Measurements from ENCODE around the gene NCK2.
"Not testable (repeated sequence)": the region's sequence is repeated elsewhere in the genome, so short reads cannot be mapped to it uniquely, and the experiment has no call there.

NCK2 gene

GRCh38 chr2:105737980-105738657, 6.6 kb upstream of the NCK2 start:
- no peak for DNase-seq

DNA sequence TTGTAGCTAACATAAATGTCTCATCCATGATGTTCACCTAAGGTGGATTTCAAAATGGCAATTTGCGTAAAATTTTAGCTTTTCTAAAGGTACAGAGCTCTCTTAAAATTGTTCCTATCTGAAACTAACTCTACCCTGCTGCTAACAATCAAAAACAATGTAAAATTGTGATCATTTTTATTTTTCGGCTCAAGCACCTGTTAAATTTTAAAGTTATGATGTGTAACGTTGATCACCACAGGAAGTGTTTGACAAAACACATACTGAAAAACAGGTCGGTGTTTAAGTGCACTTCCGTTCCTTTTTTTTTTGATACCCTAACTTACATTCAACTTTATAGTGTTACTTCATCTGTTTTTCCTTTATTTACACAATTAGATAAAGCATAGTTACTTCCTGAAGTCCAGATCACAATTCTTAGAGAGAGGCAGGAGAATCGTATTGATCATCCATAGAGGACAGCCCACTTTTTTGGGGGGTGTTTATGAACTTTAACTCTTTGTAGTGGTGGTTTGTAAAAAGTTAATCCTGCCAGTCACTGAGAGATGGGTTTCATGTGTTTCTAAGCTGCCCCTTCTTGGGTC, 6.0 kb upstream of the NCK2 start:
- no peak for DNase-seq

DNA sequence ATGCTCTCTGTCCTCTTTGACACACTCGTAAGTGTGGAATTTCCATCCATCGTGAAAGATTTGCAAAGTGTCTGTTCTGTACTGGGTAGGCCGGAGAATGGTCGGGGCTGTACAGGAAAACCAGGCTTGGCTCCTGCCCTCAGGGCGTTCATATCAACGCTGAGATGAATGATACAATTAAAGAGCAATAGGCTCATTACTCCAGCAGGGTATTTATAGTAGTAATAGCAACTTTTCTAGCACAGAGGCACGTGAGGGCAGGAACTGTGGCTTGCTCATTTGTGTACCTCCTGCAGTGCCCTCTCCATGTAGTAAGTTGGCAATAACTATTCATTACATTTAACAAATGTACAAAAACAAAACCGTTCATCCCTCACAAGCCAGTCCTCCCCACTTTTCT, 5.3 kb upstream of the NCK2 start:
- DNase-seq, result no peak

DNA sequence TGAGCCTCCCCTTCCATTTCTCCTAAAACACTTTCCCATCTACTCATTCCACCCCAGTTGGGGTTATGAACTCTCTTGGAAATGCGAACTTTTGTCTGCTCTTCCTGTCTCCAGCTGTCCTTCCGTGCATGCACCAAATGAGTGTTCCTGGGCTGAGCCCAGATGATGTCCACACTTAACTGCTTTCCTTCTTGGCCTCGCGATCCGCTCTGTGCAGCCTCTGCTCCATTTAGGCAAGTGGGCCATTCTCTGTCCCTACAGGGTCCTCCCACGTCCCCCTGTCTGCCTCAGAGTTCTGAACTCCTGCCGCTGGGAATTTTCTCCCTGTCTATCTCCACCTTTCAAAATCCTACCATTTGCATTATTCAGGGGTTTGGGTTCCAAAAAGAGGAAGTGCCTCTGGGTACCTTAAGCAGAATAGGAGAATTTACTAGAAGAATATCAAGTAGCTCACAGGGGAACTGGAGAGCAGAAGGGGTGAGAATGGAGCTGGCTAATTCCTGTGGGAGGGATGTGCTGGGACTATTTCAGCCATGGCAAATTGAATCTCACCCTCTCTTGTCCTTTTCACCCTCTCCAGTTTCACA, 4.7 kb upstream of the NCK2 start:
- peak; percentile 33 for DNase-seq

DNA sequence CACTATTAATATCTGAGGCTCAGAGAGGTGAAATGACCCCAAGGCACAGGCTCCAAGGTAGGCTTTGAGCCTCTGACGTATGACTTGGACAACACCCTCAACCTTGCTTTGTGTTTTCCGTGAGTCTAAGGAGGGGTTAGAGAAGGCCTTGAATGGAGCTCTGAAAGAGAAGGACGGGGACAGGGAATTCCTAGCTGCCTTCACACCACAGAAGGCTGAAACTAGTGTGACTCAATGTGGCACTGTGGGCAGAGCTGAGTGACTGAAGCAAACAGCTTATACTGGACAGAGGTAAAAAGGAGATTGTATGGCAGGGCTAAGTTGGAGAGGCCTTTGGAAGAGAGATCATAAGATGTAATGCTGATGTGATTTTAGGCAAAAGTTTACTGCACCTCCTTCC, 3.5 kb upstream of the NCK2 start:
- peak; percentile 85 for DNase-seq

DNA sequence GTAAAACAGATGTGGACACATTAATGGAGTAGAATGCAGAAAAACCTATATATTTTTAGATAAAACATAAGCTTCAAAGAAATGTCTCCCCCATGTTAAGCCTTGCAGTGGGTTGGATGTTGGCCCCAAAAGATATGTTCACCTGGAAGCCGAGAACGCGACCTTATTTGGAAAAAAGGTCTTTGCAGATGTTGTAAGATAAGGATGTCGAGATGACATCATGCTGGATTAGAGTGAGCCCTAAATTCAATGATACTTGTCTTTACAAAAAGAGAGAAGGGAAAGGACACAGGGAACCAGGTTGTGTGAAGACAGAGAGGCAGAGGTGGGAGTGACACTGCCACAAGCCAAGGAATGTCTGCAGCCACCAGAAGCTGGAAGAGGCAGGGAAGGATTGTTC, 3.1 kb upstream of the NCK2 start:
- peak; percentile 37 for DNase-seq

DNA sequence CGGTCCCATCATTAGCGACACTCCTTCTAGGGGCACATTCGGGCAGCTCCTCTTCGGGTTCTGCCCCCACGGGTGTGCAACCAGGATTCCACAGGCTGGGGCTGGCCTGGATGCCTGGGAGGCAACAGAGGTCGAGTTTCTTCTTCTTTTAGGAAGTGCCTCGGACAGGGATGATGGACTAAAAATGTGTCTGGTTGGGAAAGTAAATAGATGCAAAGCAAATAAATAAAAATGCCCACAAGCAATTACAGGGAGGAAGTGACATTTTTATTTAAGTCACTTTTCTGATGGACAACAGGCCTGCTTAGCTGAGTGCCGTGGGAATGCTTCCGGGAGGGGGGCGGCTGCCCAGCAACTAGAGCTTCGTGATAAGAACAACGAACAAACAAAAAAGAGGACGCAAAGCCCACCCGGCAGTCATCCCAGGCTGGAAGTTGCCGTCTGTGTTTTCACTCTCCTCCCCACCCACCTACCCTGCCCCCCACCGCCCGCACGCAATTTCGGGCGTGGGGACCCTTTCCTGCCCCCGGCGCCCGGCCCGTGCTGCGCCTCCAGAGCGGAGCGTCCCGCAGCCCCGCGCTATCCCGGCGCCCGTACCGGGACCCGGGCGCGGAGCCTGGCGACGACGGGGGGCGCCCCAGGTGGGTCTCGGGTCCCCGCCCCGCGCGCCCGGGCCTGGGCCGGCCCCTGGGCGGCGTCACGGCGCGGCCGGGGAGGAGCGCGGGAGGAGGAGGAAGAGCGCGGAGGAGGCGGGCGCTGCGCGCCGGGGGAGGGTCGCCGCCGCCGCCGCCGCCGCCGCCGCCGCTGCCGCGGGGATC, 412 bp upstream of the NCK2 start:
- peak; percentile 88 for DNase-seq

DNA sequence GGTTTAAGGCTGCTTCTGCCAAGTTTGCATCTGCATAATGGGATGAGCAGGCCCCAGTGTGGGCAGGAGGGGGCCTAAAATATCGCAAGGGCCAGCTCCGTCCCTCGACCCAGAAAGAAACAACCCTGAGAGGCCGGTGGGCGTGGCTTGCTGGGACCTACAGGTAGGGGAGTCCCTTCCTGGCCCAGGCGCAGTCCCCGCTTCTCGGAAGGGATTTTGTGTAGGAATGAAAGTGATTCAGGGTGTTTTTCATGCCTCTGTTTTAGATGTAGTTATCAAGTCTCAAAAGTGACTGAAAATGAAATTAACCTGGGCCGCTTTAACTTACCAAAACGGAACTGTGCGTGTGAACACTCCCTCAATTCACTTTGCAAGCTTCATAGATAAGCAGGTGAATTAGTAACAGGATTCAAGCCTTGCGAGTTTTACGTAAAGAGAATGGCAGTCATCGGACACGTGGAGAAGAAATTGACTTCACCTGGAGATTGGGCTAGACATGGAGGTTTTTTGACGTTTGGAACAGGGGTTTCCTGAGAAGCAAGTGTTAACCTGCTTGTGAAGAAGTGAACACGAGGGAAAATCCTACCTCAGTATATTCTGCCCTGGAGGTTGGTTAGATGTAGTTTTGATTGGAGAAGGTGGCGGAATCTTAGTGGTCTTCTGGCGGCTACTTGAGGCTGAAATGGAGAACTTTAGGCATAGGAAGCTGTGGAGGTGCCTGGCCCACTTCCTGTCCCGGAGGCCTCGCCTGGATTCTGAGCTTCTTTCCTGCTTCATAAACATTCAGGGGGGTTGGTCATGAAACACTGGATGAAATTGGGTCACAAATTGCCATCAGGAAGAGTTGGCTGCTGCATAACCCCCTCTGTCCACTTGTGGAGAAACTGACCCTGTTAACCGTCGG, 1.7 kb downstream of the NCK2 start:
- peak; percentile 78 for DNase-seq

DNA sequence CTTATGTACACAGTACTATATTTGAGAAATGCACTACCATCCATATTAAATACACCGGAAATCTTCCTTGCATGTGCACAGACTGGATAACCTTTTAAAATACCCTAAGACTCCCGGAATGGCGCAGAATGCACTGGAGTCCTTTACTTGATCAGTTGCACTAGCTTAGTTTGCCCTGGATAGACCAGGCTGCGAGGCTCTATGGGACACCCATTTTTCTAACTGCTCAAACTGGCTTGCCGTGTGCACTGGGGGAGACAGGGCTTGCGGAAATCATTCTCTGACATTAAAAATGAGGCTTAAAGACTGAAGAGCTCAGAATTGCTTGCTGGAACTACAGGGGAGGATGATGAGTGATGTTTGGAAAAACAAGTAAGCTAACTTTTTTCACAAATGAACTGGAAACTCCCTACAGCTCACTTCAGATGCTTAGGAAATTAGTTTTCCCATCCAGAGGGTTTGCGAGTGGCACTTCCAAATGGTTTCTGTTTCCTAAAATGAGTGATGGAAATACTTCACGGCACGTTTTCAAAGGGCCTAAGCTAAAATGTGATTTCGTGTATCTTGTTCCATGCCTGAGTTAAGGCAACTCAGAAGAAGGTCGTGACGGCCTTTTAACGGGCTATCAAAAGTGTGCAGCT, 2.7 kb downstream of the NCK2 start:
- DNase-seq, result no peak

DNA sequence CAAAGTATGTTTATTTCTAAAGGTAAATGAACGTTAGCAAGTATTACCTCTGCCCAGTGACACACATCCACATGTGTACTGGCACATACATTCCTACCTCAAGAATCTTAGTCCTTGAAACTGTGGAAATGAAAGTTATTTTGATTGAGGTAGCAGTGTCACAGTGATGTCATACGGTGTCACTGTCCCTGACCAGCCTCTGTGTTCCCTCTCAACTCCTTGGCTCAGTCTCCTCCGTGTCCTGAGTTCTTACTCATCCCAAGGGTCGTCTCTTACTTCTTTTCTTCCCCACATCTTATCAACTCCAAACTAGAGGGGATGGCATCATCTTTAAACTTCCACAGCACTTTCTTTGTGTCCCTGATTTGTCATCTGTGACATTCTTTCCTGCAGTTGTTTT, 3.3 kb downstream of the NCK2 start:
- no peak for DNase-seq

DNA sequence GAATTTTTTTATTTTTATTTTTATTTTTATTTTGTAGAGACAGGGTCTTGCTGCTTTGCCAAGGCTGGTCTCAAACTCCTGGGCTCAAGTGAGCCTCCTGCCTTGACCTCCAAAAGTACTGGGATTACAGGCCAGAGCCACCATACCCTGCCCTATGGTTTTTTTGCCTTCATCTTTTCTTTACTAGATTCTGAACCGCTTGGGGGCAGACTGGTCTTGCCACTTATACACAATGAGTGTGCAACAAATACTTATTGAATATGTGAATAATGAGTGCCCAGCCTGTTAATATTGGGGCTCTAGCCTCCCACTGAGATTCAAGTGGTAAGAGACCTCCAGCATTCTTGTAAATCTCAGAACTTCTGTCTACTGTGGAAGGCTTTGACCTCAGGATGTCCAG, 3.9 kb downstream of the NCK2 start:
- DNase-seq, result no peak

DNA sequence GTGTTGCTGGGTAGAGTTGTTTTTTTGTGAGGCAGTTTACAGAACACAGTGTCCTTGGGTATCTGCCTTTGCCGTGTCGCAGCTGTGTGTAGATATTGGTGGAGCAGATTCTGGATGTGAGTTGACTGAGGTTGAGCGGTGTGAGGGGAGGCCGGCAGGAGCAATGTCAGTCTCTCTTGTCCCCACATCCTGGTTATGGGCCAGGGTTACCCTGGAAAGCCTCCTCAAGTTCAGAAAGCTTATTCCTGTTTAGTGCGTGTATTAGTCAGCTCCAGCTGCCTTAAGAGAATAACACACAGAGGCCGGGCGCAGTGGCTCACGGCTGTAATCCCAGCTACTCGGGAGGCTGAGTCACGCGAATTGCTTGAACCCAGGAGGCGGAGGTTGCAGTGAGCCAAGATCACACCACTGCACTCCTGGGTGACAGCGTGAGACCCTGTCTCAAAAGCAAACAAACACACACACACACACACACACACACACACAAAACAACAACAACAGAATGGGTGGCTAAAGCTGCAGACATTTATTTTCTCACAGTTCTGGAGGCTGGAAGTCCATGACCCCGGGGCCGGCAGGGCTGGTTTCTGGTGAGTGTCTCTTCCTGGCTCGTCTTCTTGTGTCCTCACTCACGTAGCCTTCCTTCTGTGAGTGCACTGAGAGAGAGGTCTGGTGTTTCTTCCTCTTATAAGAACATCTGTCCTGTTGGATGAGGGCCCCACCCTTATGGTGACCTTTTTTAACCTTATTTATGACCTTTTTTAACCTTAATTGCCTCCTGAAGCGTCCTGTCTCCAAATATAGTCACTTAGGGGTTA, 5.1 kb downstream of the NCK2 start:
- DNase-seq, result no peak

DNA sequence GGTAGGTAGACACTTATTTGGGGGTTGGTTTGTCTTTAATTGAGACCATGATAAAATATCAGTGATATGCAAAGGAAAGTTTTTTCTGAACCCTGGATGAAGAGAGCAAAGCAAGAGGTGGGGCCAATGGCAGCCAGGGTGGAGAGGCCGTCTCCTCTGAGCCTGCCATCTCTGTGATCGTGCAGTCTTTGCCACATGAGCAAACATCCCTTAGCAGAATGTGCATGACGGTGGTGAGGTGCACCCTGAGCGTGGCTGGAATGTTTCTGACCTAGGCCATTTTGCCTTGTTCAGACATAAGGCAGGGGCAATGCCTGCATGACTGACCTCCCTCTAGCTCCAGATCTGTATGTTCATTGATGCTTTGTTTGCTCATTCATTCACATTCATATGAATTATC, 6.0 kb downstream of the NCK2 start:
- no peak for DNase-seq

- DNase-seq, result no peak
Observed at GRCh38 chr2:105751272-105751671, 6.6 kb downstream of the NCK2 start.

- no peak for DNase-seq
Observed at GRCh38 chr2:105752691-105753358, 8.1 kb downstream of the NCK2 start.

- DNase-seq, result no peak
Observed at GRCh38 chr2:105753380-105753779, 8.7 kb downstream of the NCK2 start.

DNA sequence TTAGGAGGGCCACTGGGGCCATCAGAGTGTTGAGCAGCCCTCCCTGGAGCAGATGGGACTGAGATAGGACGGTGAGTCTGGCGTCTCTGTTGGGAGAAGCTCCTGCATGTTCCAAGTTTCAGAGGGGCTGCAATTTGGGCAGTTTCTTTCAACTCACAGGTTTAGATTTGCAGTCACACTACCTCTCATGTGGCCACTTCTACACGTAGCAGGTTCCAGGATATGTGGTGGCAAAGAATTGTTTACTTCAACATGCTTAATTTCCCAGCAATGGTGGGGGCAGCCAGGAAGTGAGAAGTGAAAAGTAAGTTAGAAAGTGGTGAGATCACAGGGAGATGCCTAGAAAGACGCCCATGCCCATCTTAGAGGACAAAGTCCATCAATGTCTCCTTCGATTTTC, 9.3 kb downstream of the NCK2 start:
- DNase-seq, result no peak

GRCh38 chr2:105754994-105755393, 10.3 kb downstream of the NCK2 start:
- no peak for DNase-seq

- no peak for DNase-seq
Observed at GRCh38 chr2:105755895-105756294, 11.2 kb downstream of the NCK2 start.

DNA sequence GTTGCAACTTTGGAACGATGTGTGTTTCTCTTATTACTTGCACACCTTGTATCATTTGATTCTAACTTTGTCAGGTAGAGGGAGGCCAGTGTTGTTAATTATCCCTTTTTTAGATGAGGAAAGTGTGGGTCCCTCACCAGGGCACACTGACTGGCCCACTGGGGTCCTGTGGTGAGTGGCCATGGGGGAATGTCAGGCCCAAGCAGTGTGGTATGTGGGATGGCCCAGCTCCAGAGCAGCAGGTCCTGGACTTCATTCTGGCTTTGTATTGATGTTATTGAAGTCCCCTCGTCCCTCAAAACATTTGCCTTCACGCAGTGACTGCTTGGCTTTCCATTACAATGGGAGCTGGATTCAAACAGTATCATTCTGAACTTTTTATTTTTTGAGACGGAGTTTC, 11.7 kb downstream of the NCK2 start:
- DNase-seq, result no peak

GRCh38 chr2:105756865-105757264, 12.2 kb downstream of the NCK2 start:
- not testable (repeated sequence) for DNase-seq

All from DMS53 (cell line).